ENCODE data around the gene PEAK1. TPM values are rescaled to one million over a fixed set of nuclear protein-coding genes. Genes with fewer than 3 reads are reported as not detected.

Gene PEAK1, protein sequence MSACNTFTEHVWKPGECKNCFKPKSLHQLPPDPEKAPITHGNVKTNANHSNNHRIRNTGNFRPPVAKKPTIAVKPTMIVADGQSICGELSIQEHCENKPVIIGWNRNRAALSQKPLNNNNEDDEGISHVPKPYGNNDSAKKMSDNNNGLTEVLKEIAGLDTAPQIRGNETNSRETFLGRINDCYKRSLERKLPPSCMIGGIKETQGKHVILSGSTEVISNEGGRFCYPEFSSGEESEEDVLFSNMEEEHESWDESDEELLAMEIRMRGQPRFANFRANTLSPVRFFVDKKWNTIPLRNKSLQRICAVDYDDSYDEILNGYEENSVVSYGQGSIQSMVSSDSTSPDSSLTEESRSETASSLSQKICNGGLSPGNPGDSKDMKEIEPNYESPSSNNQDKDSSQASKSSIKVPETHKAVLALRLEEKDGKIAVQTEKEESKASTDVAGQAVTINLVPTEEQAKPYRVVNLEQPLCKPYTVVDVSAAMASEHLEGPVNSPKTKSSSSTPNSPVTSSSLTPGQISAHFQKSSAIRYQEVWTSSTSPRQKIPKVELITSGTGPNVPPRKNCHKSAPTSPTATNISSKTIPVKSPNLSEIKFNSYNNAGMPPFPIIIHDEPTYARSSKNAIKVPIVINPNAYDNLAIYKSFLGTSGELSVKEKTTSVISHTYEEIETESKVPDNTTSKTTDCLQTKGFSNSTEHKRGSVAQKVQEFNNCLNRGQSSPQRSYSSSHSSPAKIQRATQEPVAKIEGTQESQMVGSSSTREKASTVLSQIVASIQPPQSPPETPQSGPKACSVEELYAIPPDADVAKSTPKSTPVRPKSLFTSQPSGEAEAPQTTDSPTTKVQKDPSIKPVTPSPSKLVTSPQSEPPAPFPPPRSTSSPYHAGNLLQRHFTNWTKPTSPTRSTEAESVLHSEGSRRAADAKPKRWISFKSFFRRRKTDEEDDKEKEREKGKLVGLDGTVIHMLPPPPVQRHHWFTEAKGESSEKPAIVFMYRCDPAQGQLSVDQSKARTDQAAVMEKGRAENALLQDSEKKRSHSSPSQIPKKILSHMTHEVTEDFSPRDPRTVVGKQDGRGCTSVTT (N-terminal part only)
- total RNA-seq, result 10 to 100 TPM; 37.8 to 75.3 (median 55.0) TPM

DNA sequence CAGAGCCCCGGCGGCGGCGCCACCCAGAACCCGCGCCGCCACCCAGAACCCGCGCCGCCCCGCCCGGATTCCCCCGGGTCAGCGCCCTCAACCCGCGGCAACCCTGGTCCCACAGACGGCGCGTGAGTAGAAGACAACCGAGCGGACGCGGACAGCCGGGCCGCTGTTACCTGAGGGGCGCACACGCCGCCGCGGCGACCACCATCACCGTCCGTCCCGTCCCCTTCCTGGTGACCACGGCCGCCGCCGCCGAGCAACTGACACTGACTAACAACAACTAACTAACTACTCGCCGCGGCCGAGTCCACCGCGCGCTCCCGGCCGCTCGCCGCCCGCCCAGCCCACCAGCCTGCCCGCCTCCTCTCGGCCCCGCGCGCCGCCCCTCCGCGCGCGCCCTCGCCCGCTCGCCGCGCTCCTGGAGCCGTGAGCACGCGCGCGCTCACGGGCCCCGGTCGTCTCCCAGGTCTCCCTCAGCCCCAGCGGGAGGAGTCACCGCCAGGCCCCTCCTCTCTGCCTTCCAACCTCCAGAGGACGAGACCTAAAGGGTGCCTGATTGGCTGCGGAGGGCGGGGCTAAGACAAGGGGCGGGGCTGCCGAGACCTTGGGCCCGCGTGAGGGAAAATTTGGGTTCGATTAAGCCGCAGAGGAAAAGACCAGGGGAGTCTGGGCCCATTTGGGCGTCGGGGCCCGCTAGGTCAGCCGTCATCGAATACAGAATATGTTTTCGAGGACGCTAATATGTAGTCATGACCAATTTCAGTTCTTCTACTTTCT lies at the start of gene PEAK1:
Gene PEAK1, minus strand, starts transcription at position 269 of the 774 bp plus-strand sequence. CDS start 238,178 bp downstream, outside the sequence.
- TF ChIP-seq, protein P1, sequence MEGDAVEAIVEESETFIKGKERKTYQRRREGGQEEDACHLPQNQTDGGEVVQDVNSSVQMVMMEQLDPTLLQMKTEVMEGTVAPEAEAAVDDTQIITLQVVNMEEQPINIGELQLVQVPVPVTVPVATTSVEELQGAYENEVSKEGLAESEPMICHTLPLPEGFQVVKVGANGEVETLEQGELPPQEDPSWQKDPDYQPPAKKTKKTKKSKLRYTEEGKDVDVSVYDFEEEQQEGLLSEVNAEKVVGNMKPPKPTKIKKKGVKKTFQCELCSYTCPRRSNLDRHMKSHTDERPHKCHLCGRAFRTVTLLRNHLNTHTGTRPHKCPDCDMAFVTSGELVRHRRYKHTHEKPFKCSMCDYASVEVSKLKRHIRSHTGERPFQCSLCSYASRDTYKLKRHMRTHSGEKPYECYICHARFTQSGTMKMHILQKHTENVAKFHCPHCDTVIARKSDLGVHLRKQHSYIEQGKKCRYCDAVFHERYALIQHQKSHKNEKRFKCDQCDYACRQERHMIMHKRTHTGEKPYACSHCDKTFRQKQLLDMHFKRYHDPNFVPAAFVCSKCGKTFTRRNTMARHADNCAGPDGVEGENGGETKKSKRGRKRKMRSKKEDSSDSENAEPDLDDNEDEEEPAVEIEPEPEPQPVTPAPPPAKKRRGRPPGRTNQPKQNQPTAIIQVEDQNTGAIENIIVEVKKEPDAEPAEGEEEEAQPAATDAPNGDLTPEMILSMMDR (IDR thresholded peaks at IDR 0.05), result no peak

DNA sequence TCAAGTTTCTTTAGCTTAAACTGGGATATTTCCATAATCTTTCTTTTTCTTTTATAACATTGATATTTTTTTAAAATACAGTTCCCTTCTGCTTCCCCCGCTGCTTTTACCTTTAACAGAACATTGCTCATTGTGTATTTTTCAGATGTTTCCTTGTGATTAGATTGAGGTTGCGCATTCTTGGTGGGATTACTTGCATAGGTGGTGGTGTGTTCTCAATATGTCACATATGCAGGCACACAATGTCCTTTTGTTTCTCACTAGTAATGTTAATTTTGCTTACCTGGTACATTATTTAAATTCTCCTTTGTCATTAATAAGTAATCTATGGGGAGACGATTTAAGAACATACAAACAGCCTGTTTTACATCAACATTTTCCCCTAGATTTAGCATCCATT lies 49.0 kb upstream of the PEAK1 start:
- TF ChIP-seq, protein P1 (IDR thresholded peaks at IDR 0.05), result no peak
- no peak for DNase-seq (ENCODE audit: low spot score)

More for the DNA sequence above, at the start of gene PEAK1:
- DNase-seq (ENCODE audit: low spot score) (peak; percentile 98), ATAC-seq (ENCODE audit: low FRiP score) (peak; percentile 98)

DNA sequence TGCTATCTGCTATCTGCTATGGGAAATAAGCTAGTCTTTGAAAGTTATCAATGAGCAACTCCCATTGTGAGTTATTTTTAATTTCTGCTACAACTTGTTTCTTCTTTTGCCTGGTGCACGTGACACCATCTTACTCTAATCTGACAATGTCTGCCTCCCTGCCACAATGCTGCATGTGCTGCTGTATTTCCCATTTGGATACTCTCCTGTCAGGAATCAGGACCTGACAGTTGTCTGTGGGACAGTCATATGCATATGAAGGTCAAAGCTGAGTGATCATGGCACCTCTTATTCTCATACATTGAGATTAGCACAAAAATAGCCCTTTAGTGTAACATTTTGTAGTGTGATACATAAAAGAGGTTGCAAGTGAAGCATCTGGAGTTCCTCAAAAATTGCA lies 46.6 kb upstream of the PEAK1 start:
- ATAC-seq (ENCODE audit: low FRiP score) (no peak), DNase-seq (ENCODE audit: low spot score) (no peak)
- TF ChIP-seq, protein P1 (IDR thresholded peaks at IDR 0.05), result no peak

More for the DNA sequence above, 49.0 kb upstream of the PEAK1 start:
- ATAC-seq (ENCODE audit: low FRiP score), result no peak

DNA sequence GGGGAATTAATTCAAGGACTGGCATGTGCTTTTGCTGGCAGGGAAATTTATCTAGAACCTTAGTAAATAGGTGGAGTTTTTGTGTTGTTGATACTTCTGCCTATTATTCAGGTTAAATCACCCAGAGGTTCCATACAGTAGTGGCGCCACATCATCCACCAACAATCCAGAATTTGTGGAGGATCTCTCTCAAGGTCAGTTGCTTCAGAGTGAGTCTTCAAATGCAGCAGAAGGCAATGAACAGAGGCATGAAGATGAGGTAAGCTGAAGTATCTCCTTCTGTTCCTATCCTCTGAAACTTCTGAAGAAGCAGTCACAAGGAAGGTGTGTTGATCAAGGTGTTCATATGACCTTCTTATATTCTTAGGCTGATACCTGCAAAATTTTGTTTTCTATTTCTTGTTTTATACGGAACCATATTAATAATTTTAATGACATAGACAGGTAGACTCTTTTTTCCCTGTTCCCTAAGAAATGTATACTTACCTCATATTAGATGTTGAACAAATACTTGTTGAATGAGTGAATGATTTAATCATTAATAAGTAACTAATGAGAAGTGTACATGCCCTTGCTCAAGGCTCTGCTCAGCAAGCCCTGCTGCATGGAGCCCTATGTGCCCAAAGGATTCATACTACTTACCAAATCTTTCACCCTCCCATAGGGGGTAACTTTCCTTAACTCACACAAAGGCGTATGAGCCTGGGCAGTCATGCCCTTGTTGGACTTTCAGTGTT lies 44.4 kb upstream of the PEAK1 start:
- TF ChIP-seq, protein P1 (IDR thresholded peaks at IDR 0.05), result no peak
- ATAC-seq (ENCODE audit: low FRiP score) (no peak), DNase-seq (ENCODE audit: low spot score) (no peak)

DNA sequence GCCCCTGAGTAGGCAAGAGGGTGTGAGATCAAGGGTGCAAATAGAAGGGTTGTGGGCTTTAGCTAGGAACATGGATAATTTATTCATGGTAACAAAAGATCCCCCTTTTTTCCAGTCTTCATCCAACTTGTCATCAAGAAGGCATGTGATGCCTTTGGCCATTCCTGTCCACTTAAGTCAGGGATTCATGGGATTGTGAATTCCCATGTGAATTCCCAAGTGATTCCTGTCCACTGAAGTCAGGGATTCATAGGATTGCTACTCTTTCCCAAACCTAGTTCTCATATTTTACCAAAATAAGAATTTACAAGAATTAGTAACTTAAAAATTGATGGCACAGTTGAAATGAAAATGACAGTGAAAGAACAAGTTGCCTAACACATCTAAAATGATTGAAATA lies 41.6 kb upstream of the PEAK1 start:
- ATAC-seq (ENCODE audit: low FRiP score) (no peak), DNase-seq (ENCODE audit: low spot score) (no peak)
- TF ChIP-seq, protein P1 (IDR thresholded peaks at IDR 0.05), result no peak

DNA sequence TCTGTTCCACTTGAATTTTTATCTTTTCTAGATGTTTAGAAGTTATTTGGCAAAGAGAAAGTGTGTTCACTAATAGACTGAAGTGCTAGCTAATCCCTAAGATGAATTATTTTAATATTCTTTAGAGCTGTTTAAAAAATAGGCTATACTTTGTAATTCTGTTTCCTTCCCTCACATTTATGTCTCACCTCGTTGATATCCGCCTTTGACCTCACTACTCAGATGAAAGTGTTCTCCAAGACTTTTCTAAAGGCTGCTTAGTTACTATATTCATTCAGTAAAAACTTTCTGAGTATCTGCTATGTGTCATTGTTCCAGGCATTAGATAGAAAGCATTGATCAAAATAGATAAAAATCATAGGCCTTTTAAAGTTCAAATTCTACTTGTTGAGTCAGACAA lies 39.1 kb upstream of the PEAK1 start:
- no peak for DNase-seq (ENCODE audit: low spot score)
- TF ChIP-seq, protein P1 (IDR thresholded peaks at IDR 0.05), result no peak
- ATAC-seq (ENCODE audit: low FRiP score), result no peak

All from omental fat pad (tissue), 4 donors.